Ovary (tissue), 9 donors: ENCODE results near the gene RXFP2. TPM values are rescaled to one million over a fixed set of nuclear protein-coding genes. Genes with fewer than 3 reads are reported as not detected.

Experiments used
- DNase-seq, 5 donors: peaks; one replicate each; pipeline ENCODE4 v3.0.0-alpha.2; 2019 to 2020
- H3K27ac ChIP-seq, 2 donors: fragments of 200-600 bp; one replicate each; pipeline versions ENCODE4 v1.5.1 to v1.8.0; 2019 to 2022
- H3K27me3 ChIP-seq: fragments of 200-600 bp; one replicate; pipeline ENCODE4 v1.8.0; 2022
- H3K36me3 ChIP-seq: fragments of 200-600 bp; sonication (generic); one replicate; pipeline ENCODE4 v1.5.1; 2019
- H3K4me1 ChIP-seq: one replicate; pipeline ENCODE4 v1.8.1; 2013; ENCODE audit warnings: mild to moderate bottlenecking, moderate library complexity; ENCODE audit not compliant: insufficient read depth
- H3K4me3 ChIP-seq: fragments of 200-600 bp; sonication (generic); one replicate; pipeline ENCODE4 v1.5.1; 2017
- H3K9me3 ChIP-seq, 2 donors: fragments of 200-600 bp in 1 of 2; sonication (generic) in 1 of 2; one replicate each; pipeline versions ENCODE4 v1.5.1 to v1.8.1; 2013 to 2019; ENCODE audit warnings: mild to moderate bottlenecking in 1 of 2, moderate library complexity in 1 of 2
- CTCF ChIP-seq, 3 donors: fragments of 450-650 bp in 2 of 3; fragments of 200-600 bp in 1 of 3; IDR thresholded peaks; one replicate each; pipeline versions ENCODE4 v1.5.1 to v1.8.0; 2016 to 2022; ENCODE audit warnings: antibody characterized with exemption in 3 of 3, mild to moderate bottlenecking in 1 of 3
- EP300 ChIP-seq: sonication (generic); formaldehyde crosslinking; IDR thresholded peaks from one replicate; pipeline ENCODE4 v1.6.1; 2017; ENCODE audit warnings: antibody characterized with exemption
- POLR2A ChIP-seq: fragments of 450-650 bp; IDR thresholded peaks from one replicate; pipeline ENCODE4 v1.6.1; 2017; ENCODE audit warnings: antibody characterized with exemption, mild to moderate bottlenecking, moderate library complexity
- WGBS, 3 donors: extraction: QIAGEN DNeasy Blood & Tissue Kit in 1 of 3; methylation state at CpG; one replicate each; pipeline versions ENCODE4 v1.1.5 to v1.1.7; 2013 to 2017; 5-methylcytosine and 5-hydroxymethylcytosine counted together
- intact Hi-C, 4 donors: fragments of 100-400 bp; cut with DNase I; formaldehyde crosslinking; loops; one replicate each; pipeline versions ENCODE4 v1.11.0 to v1.15.1; 2022 to 2023
- polyA plus RNA-seq, 2 donors: library from polyadenylated mRNA; stranded (reverse); fragments of 200-250 nt in 1 of 2; fragments of 350-450 nt in 1 of 2; fragmentation: Illumina TruSeq in 1 of 2; extraction: RNeasy Lipid Tissue Mini Kit (QIAGEN cat#74804) in 1 of 2; gene quantifications; one replicate each; pipeline ENCODE4 v1.2.3, GENCODE V29; 2013 to 2014
- total RNA-seq, 7 donors: library from RNA; depleted of rRNA in 2 of 7; stranded (reverse); fragments of >200 nt in 2 of 7; fragmentation: NEBNext Ultra II Directional in 3 of 7; extraction: Animal tissue kit (Norgen Biotek cat#: 25700) in 3 of 7; gene quantifications; one replicate each; pipeline versions ENCODE4 v1.1.0 to v1.2.4, GENCODE V29; 2016 to 2023
- donor health status: DM: no; HTN: no; CAD: no; lungs with moderate emphysema.
- donor health status: DM: no; HTN: no; CAD: no.
- donor health status: Bipolar disorder and iron deficiency.
- donor health status: DM: yes; HTN: yes; CAD: no.
- donor health status: DM: no; HTN: no; CAD: no.
- donor health status: DM: yes; HTN: yes; CAD: no.

Gene RXFP2
- total and polyA plus RNA-seq, 9 donors = 0.34 to 1.6 (median 0.63) TPM; not detected in 6

- Histone ChIP-seq H3K36me3 (no peaks in the 10 kb centered on the region), H3K4me1 (peaks cover 2% of the 10 kb centered on the region), H3K27ac (no peak overlapping the region), H3K9me3 (no peaks in the 10 kb centered on the region), H3K4me3 (no peak overlapping the region), H3K27me3 (no peaks in the 10 kb centered on the region)
- TF ChIP-seq EP300 = no peak
- TF ChIP-seq CTCF (IDR thresholded peaks at IDR 0.05) = no peak
- no peak for TF ChIP-seq POLR2A
- no peak for DNase-seq
- intact Hi-C loops = no loop called here
- WGBS, 3 donors = 81 to 91% (median 86%) methylated on average over 7 of the region's 7 CpGs
Observed at GRCh38 chr13:31848621-31849020, 109.3 kb downstream of the RXFP2 start.

- Histone ChIP-seq H3K4me1 (peaks cover 2% of the 10 kb centered on the region), H3K27me3 (no peaks in the 10 kb centered on the region), H3K27ac (no peak overlapping the region), H3K36me3 (no peaks in the 10 kb centered on the region), H3K4me3 (no peak overlapping the region), H3K9me3 (no peaks in the 10 kb centered on the region)
- WGBS, 3 donors = 76 to 81% (median 78%) methylated on average over 4 of the region's 4 CpGs
- no peak for DNase-seq
- intact Hi-C loops = no loop called here
- TF ChIP-seq POLR2A = no peak
- TF ChIP-seq EP300 = no peak
- TF ChIP-seq CTCF (IDR thresholded peaks at IDR 0.05) = no peak
Observed at GRCh38 chr13:31849206-31849605, 109.9 kb downstream of the RXFP2 start.

- no peak overlapping the region for H3K4me3 ChIP-seq
- H3K27ac ChIP-seq = no peak overlapping the region
- DNase-seq = no peak
- no peaks in the 10 kb centered on the region for H3K27me3 ChIP-seq
- no peaks in the 10 kb centered on the region for H3K9me3 ChIP-seq
- H3K4me1 ChIP-seq = peaks cover 2% of the 10 kb centered on the region
- intact Hi-C loops = no loop called here
- WGBS, 3 donors = 32 to 43% (median 37%) methylated on average over 5 of the region's 5 CpGs
- TF ChIP-seq POLR2A (no peak), CTCF (IDR thresholded peaks at IDR 0.05) (no peak)
- H3K36me3 ChIP-seq = no peaks in the 10 kb centered on the region
Observed at GRCh38 chr13:31850041-31850555, 110.8 kb downstream of the RXFP2 start.

GRCh38 chr13:31851216-31851615 is 111.9 kb downstream of the RXFP2 start:
- Histone ChIP-seq H3K9me3 (no peaks in the 10 kb centered on the region), H3K4me1 (peaks cover 2% of the 10 kb centered on the region), H3K27me3 (no peaks in the 10 kb centered on the region), H3K4me3 (no peak overlapping the region), H3K27ac (no peak overlapping the region), H3K36me3 (no peaks in the 10 kb centered on the region)
- intact Hi-C loops = no loop called here
- WGBS, 3 donors = 95 to 96% (median 96%) methylated on average over 6 of the region's 6 CpGs
- TF ChIP-seq POLR2A = no peak
- TF ChIP-seq EP300 = no peak
- no peak for TF ChIP-seq CTCF (IDR thresholded peaks at IDR 0.05)
- DNase-seq = no peak
